WTC11 (cell line): Measurements from ENCODE around the gene RHEB. TPM values are rescaled to one million over a fixed set of nuclear protein-coding genes. Genes with fewer than 3 reads are reported as not detected.

Source experiments
- ATAC-seq: fragments of 200-7000 bp; cut with Tn5 transposase; 2 replicates; pipeline ENCODE4 v1.10.0; 2021; ENCODE audit warnings: mild to moderate bottlenecking, moderate library complexity
- CTCF ChIA-PET: fragments of 300-600 bp; sonication (Branson Sonifier 250); formaldehyde crosslinking; loops from one replicate; lab custom pipeline; 2021; ENCODE audit warnings: antibody characterized with exemption; lab: Charles Lee
- POLR2A ChIA-PET: fragments of 350-600 bp; sonication (Branson Sonifier 250); formaldehyde crosslinking; loops from one replicate; lab custom pipeline; 2021; ENCODE audit warnings: antibody characterized with exemption; lab: Charles Lee
- DNase-seq: peaks from one replicate; pipeline ENCODE4 v3.0.0; 2021; ENCODE audit warnings: low spot score
- H3K27ac Mint-ChIP-seq: 2 replicates; pipeline ENCODE4 v1.8.0; 2021; ENCODE audit warnings: mixed read lengths
- H3K27me3 Mint-ChIP-seq: 2 replicates; pipeline ENCODE4 v1.8.0; 2021; ENCODE audit warnings: low read depth, mild to moderate bottlenecking, moderate library complexity, mixed read lengths
- H3K36me3 Mint-ChIP-seq: 2 replicates; pipeline ENCODE4 v1.8.0; 2021; ENCODE audit warnings: mixed read lengths
- H3K4me1 Mint-ChIP-seq: 2 replicates; pipeline ENCODE4 v1.8.0; 2022; ENCODE audit warnings: mixed read lengths
- H3K4me3 Mint-ChIP-seq: 2 replicates; pipeline ENCODE4 v1.8.0; 2021; ENCODE audit warnings: mild to moderate bottlenecking, moderate library complexity, mixed read lengths
- H3K9me3 Mint-ChIP-seq: 2 replicates; pipeline ENCODE4 v1.8.0; 2021; ENCODE audit warnings: mixed read lengths
- ATF1 ChIP-seq: sonication (generic); formaldehyde crosslinking; IDR thresholded peaks from 2 replicates; pipeline ENCODE4 v1.8.1; 2023; ENCODE audit warnings: mild to moderate bottlenecking, moderate library complexity, missing genetic modification reagents
- FOXJ3 ChIP-seq: sonication (generic); formaldehyde crosslinking; IDR thresholded peaks from 2 replicates; pipeline ENCODE4 v1.9.0; 2021; ENCODE audit warnings: missing genetic modification reagents, mild to moderate bottlenecking, borderline replicate concordance
- ZBTB43 ChIP-seq: sonication (generic); formaldehyde crosslinking; IDR thresholded peaks from 2 replicates; pipeline ENCODE4 v1.8.1; 2023; ENCODE audit warnings: mild to moderate bottlenecking, missing genetic modification reagents
- ZMAT4 ChIP-seq: fragments of 250-450 bp; sonication (Bioruptor Pico); IDR thresholded peaks from 2 replicates; pipeline ENCODE4 v1.9.0; 2021; ENCODE audit warnings: mild to moderate bottlenecking
- total RNA-seq: library from RNA; stranded (reverse); gene quantifications from 3 replicates; pipeline ENCODE4 v1.2.3, GENCODE V29; 2021
- TF ChIP-seq, protein P1 (sequence below): fragments of 250-450 bp; sonication (Bioruptor Pico); IDR thresholded peaks from 2 replicates; pipeline ENCODE4 v1.9.0; 2021; ENCODE audit warnings: mild to moderate bottlenecking, borderline replicate concordance
- TF ChIP-seq, protein P2 (sequence below): fragments of 250-450 bp; sonication (Bioruptor Pico); IDR thresholded peaks from 2 replicates; pipeline ENCODE4 v1.9.0; 2021; ENCODE audit warnings: moderate library complexity, mild to moderate bottlenecking, inconsistent platforms, borderline replicate concordance
- TF ChIP-seq, protein P3 (sequence below): sonication (generic); formaldehyde crosslinking; IDR thresholded peaks from 2 replicates; pipeline ENCODE4 v1.8.0; 2023; ENCODE audit warnings: mild to moderate bottlenecking, missing genetic modification reagents
- TF ChIP-seq, protein P4 (sequence below): sonication (generic); formaldehyde crosslinking; conservative IDR thresholded peaks from 2 replicates; pipeline ENCODE4 v1.8.1; 2023; ENCODE audit warnings: mild to moderate bottlenecking, low read depth, missing genetic modification reagents, moderate library complexity

RHEB gene
- total RNA-seq, 1 experiment from 2014 or later: 133 TPM

GRCh38 chr7:151446412-151446811, 73.3 kb downstream of the RHEB start (continued):
- TF ChIP-seq, protein P1, sequence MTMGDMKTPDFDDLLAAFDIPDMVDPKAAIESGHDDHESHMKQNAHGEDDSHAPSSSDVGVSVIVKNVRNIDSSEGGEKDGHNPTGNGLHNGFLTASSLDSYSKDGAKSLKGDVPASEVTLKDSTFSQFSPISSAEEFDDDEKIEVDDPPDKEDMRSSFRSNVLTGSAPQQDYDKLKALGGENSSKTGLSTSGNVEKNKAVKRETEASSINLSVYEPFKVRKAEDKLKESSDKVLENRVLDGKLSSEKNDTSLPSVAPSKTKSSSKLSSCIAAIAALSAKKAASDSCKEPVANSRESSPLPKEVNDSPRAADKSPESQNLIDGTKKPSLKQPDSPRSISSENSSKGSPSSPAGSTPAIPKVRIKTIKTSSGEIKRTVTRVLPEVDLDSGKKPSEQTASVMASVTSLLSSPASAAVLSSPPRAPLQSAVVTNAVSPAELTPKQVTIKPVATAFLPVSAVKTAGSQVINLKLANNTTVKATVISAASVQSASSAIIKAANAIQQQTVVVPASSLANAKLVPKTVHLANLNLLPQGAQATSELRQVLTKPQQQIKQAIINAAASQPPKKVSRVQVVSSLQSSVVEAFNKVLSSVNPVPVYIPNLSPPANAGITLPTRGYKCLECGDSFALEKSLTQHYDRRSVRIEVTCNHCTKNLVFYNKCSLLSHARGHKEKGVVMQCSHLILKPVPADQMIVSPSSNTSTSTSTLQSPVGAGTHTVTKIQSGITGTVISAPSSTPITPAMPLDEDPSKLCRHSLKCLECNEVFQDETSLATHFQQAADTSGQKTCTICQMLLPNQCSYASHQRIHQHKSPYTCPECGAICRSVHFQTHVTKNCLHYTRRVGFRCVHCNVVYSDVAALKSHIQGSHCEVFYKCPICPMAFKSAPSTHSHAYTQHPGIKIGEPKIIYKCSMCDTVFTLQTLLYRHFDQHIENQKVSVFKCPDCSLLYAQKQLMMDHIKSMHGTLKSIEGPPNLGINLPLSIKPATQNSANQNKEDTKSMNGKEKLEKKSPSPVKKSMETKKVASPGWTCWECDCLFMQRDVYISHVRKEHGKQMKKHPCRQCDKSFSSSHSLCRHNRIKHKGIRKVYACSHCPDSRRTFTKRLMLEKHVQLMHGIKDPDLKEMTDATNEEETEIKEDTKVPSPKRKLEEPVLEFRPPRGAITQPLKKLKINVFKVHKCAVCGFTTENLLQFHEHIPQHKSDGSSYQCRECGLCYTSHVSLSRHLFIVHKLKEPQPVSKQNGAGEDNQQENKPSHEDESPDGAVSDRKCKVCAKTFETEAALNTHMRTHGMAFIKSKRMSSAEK (CRISPR knock-in tag): no peak
- TF ChIP-seq, protein P2, sequence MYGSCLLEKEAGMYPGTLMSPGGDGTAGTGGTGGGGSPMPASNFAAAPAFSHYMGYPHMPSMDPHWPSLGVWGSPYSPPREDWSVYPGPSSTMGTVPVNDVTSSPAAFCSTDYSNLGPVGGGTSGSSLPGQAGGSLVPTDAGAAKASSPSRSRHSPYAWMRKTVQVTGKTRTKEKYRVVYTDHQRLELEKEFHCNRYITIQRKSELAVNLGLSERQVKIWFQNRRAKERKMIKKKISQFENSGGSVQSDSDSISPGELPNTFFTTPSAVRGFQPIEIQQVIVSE (CRISPR knock-in tag): no peak

DNA sequence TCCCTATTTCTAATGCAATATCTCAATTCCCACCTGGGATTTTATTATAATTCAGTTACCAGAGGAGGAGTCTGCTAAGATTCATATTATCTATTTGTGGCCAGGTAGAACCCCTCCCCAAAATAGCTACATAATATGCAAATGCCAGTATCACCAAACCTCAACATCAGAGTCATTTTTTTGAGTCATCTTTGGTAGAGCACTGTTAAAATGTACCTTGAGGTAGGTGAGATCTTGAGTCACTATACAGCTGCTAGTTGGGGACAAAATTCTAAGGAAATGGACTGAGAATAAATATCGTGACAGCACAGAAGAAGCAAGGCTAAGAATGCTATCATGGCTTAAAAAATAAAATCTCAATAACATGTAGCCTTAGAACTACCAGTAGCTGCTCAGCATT, 75.1 kb downstream of the RHEB start:
- Mint-ChIP-seq H3K27me3 (peaks cover 9% of the 10 kb centered on the region), H3K4me3 (no peak overlapping the region), H3K36me3 (no peaks in the 10 kb centered on the region), H3K27ac (no peak overlapping the region), H3K9me3 (no peaks in the 10 kb centered on the region), H3K4me1 (peaks cover 23% of the 10 kb centered on the region)
- no peak for TF ChIP-seq ATF1 (CRISPR knock-in tag)
- TF ChIP-seq, protein P3, sequence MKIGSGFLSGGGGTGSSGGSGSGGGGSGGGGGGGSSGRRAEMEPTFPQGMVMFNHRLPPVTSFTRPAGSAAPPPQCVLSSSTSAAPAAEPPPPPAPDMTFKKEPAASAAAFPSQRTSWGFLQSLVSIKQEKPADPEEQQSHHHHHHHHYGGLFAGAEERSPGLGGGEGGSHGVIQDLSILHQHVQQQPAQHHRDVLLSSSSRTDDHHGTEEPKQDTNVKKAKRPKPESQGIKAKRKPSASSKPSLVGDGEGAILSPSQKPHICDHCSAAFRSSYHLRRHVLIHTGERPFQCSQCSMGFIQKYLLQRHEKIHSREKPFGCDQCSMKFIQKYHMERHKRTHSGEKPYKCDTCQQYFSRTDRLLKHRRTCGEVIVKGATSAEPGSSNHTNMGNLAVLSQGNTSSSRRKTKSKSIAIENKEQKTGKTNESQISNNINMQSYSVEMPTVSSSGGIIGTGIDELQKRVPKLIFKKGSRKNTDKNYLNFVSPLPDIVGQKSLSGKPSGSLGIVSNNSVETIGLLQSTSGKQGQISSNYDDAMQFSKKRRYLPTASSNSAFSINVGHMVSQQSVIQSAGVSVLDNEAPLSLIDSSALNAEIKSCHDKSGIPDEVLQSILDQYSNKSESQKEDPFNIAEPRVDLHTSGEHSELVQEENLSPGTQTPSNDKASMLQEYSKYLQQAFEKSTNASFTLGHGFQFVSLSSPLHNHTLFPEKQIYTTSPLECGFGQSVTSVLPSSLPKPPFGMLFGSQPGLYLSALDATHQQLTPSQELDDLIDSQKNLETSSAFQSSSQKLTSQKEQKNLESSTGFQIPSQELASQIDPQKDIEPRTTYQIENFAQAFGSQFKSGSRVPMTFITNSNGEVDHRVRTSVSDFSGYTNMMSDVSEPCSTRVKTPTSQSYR (CRISPR knock-in tag): no peak
- TF ChIP-seq, protein P4, sequence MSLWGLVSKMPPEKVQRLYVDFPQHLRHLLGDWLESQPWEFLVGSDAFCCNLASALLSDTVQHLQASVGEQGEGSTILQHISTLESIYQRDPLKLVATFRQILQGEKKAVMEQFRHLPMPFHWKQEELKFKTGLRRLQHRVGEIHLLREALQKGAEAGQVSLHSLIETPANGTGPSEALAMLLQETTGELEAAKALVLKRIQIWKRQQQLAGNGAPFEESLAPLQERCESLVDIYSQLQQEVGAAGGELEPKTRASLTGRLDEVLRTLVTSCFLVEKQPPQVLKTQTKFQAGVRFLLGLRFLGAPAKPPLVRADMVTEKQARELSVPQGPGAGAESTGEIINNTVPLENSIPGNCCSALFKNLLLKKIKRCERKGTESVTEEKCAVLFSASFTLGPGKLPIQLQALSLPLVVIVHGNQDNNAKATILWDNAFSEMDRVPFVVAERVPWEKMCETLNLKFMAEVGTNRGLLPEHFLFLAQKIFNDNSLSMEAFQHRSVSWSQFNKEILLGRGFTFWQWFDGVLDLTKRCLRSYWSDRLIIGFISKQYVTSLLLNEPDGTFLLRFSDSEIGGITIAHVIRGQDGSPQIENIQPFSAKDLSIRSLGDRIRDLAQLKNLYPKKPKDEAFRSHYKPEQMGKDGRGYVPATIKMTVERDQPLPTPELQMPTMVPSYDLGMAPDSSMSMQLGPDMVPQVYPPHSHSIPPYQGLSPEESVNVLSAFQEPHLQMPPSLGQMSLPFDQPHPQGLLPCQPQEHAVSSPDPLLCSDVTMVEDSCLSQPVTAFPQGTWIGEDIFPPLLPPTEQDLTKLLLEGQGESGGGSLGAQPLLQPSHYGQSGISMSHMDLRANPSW (CRISPR knock-in tag): no peak
- TF ChIP-seq ZBTB43 (CRISPR knock-in tag): no peak
- no peak for TF ChIP-seq FOXJ3 (CRISPR knock-in tag)
- DNase-seq: no peak
- ChIA-PET CTCF (interaction anchor here (1.9 kb wide), 1 partner anchor 8 kb away, joined by 4 read pairs; no protein-coding TSS in a partner anchor), POLR2A (no interaction called here)
- no peak for ATAC-seq

DNA sequence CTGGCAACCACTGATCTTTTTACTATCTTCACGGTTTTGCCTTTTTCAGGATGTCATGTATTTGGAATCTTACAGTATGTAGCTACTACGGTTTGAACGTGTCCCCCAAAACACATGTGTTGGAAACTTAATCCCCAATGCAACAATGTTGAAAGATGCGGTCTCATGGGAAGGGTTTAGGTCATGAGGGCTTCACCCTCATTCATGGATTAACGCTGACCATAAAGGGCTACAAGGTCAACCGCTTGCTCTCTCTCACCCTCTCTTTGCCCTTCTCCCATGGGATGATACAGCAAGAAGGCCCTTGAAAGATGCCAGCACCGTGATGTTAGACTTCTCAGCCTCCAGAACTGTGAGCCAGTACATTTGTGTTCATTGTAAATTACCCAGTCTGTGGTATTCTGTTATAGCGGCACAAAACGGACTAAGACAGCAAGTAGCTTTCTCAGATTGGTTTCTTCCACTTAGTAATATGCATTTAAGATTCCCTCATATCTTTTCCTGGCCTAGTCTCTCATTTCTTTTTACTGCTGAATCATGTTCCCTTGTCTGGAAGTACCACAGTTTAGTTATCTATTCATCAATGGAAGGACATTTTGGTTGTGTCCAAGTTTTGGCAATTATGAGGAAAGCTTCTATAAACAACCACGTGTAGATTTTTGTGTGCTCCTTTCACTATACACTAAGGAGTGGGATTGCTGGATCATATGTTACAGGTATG, 76.8 kb downstream of the RHEB start:
- ATAC-seq: no peak
- peaks cover 20% of the 10 kb centered on the region for H3K4me1 Mint-ChIP-seq
- DNase-seq: no peak
- no peak overlapping the region for H3K4me3 Mint-ChIP-seq
- POLR2A ChIA-PET: no interaction called here
- CTCF ChIA-PET: interaction anchor here (0.7 to 1.9 kb wide), 4 partner anchors 9 to 80 kb away, joined by 3 to 4 read pairs (median 3); no protein-coding TSS in a partner anchor
- H3K27me3 Mint-ChIP-seq: peaks cover 16% of the 10 kb centered on the region
- H3K27ac Mint-ChIP-seq: no peak overlapping the region
- no peak for TF ChIP-seq ZMAT4
- no peaks in the 10 kb centered on the region for H3K9me3 Mint-ChIP-seq
- H3K36me3 Mint-ChIP-seq: no peaks in the 10 kb centered on the region
